IPS DF 4.7 (cell line): ENCODE results near the gene NADSYN1.
A peak's percentile ranks its signal among the peaks of the same experiment; 100 is the strongest.

Experiments used
- DNase-seq: peaks from one replicate; pipeline ENCODE4 v3.0.0-alpha.2; 2013; ENCODE audit warnings: low spot score; ENCODE audit errors: extremely low read depth

Gene NADSYN1

DNA sequence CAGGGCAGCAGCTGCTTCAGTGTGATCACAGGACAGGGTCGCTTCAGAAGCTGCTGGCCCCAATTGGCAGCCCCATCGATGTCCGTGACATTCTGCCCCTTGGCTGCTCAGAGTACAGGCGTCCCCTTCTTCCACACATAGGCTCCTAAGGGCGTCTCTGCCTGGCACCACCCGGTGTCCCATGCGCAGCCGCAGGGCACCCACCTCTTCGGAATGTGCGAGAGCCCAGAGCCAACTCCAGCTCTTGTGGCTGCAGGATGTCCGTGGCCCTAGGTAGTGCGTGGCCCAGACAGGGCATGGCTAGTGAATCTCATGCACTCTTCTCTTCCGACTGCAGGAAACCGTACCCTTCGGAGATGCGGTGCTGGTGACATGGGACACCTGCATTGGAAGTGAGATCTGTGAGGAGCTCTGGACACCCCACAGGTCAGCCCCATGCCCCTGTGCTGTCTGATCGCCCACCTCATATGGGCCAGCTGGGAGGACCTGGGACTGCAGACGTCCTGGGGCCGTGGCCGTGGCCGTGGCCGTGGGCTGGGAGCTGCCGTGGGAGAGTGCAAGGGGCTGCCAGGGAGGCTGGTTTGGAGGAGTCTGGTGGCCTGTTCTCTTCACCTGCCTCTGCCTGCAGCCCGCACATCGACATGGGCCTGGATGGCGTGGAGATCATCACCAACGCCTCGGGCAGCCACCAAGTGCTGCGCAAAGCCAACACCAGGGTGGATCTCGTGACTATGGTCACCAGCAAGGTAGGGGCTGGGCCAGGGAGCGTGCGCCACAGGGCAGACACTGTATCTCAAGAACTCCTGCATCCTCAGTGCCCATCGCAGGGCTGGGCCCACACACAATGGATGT, 20.2 kb downstream of the NADSYN1 start:
- DNase-seq, result no peak

DNA sequence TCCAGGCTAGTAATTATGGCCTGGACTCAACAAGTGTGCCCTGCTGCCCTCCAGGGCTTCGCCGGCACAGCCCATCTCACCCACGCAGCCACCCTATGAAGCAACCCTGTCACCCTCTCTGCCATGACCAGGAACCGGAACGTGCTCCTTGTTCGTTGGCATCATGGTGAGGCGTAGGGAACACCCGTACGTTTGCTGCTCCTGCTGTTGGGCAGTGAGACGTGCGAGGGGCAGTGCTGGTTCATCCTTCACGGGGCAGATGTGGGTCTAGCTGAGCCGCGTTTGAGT, 20.7 kb downstream of the NADSYN1 start:
- DNase-seq, result no peak

DNA sequence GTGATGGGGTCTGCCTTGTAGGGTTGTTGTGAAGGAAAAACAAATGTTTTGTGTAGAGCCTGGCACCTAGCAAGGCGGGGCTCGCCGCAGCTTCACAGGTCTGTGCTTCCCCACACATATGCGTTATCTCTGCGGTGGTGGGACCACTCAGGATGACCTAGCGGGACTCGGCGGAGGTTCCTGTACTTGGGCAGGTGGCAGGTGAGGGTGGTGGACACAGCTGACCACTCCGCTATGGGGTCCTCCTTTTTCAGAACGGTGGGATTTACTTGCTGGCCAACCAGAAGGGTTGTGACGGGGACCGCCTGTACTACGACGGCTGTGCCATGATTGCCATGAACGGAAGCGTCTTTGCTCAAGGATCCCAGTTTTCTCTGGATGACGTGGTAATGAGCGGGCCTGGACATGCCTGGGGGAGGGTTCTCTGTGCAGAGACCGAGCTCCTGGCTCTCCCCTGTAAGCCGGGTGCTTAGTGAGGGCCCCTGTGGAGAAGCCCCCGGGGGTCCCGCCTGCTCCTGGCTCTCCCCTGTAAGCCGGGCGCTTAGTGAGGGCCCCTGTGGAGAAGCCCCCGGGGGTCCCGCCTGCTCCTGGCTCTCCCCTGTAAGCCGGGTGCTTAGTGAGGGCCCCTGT, 21.3 kb downstream of the NADSYN1 start:
- no peak for DNase-seq

DNA sequence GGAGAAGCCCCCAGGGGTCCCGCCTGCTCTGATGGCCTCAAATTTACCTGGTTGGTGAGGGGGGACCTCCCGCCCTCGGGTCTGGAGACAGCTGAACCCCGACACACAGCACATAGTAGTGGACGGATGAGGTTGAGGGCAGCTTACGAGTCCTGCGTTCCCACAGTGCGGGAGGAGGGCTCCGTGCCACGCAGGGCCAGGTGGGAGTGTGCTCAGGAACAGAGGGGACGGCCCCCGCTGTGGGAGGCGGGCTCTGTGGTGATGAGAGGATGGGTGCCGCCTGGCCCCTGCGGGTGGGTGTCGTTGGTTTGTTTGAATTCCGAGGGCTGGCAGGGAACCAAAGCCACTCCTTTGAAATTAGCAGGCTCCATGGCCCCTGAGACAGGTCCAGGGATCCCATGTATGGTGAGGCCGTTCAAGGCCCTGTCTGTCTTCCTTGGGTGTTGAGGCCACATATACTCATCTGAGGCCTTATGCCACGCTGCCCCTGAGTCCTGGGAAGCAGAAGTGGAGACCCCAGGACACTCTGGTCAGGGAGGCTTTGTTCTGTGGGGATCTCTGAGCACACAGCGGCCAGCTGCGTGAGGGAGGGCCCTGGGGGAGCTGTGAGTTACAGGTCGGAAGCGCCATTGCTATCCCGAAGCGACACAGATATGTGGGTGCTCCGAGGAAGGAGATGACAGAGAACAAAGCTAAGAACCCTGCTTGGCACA, 21.9 kb downstream of the NADSYN1 start:
- DNase-seq, result no peak

DNA sequence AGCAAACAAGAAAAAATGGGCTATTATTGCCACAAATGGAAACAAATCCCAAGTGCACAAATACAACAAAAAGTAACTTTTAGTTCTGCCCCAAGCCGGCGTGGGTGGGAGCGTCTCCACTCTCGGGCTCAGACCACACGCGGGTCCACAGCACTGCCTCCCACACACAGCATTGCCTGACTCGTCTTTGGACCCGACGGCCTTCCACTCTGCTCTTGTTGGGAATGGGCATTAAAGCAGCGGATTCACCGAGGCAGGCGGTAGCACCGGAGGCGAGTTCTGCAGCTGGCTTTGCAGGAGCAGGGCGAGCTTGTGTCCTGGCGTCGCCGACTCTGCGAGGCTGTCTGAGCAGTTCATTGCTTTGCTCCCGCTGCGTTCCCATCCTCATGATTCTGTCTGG, 23.0 kb downstream of the NADSYN1 start:
- no peak for DNase-seq

DNA sequence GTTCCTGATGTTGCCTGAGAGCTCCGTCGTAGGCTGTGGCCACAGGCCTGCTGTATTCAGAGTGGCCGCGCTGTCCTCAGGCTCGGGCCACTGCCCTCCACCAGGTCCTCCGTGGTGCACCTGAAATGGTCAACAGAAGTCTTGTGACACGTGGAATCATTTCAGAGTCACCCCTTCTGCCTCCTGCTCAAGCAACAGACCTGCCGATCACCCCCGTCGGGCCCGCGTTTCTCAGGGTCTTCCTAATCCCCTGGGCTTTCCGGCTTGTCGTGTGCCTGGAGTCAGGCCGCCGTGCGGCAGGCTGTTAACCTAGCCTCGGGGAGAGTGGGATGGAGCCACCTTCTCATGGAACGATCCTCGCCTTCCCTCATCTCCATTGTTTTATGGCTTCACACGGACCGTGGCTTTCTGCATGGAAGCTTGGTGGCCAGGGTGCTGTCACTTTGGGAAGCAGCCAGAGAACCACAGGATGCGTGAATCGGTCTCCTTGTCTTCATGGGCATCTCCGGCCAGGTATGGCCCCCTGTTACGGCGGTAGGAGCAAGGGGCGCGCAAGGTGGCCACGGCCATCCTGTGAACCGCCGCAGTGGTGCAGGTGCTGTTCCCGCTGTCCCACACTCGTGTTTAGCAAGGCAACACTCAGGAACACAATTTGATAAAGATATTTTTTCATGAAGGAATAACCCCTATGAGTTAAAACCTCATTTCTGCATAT, 24.1 kb downstream of the NADSYN1 start:
- DNase-seq, result no peak

DNA sequence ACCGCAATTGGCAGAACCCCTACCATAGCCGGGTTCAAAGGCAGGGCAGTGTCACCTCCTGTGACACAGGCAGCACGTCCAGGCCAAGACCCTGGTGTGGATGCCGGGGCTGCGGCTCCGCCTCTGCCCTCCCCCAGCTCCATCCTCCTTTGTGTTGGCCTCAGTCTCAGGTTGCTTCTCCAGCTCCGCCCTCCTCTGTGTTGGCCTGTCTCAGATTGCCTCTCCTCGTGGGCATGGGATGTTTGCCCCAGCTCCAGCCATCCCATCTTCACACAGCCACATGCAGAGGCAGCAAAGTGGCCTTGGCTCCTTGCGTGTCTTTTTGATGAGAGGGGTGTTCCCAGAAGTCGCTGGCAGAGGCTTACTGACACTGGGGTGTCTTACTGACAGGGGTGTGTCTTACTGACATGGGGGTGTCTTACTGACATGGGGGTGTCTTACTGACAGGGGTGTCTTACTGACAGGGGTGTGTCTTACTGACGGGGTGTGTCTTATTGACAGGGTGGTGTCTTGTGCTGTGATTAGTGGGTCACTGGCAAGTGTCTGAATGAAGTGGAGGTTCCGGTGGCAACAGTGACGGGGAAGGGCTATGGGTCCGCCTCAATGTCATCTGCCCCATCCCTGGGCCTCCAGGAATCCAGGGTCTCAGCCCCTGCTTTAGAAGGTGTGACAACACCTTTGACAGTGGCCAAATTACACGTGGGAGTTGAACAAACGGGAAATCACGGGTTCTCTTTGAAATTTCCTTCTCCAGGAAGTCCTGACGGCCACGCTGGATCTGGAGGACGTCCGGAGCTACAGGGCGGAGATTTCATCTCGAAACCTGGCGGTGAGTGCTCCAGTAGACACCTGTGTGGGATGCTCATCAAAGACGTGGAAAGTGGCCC, 24.9 kb downstream of the NADSYN1 start:
- peak; percentile 38 for DNase-seq

DNA sequence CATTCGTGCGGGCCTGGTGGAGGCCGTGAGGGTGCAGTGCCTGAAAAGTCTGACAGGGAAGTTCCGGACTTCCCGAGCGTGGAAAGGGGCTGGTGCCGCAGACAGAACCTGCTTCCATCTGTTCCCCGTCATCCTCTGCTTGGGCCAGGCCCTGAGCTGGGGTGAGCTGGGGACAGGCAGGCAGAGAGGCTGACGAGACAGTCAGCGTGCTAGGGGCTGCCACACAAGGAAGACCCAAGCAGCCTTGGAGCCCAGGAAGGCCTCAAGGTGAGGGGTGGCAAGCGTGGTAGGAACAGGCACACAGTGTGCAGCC, 25.5 kb downstream of the NADSYN1 start:
- no peak for DNase-seq

DNA sequence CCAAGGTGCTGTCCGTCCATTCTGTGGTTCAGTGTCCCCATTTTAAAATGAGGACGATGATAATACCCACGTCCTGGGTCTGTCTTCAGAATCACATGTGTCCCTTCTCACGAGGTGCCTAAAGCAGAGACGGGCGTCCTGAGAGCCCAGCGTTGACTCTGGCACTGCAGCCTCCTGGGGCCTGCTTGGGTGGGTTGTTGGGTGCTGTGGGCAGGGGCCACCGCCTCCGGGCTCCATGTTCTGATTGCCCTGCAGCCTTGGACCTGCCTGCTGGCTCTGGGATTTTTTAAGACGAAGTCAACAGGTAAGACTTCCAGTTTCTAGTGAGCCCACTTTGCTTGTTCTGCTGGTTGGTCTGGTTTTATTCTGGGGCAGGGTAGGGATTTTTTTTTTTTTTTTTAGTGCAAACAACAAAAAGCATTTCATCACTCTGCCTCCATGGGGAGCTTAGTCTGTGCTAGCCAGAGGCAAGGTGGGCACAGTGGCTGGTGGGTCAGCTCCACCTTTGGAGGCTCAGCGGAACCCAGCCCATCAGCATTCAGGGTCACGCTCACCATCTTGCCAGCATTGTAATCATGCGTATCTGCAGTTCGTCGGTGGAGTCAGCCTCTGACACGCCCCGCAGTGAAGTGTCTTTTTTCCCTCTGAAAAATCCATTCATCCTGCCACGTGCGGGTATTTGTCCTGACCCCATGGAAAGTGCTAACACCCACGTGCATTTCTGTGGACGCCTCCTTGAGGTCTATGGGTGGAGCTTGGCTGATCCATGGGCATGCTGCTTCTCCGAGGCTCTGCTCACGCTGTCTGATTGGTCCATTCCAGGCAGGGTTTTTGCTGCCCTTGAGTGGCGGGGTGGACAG, 28.3 kb downstream of the NADSYN1 start:
- no peak for DNase-seq

DNA sequence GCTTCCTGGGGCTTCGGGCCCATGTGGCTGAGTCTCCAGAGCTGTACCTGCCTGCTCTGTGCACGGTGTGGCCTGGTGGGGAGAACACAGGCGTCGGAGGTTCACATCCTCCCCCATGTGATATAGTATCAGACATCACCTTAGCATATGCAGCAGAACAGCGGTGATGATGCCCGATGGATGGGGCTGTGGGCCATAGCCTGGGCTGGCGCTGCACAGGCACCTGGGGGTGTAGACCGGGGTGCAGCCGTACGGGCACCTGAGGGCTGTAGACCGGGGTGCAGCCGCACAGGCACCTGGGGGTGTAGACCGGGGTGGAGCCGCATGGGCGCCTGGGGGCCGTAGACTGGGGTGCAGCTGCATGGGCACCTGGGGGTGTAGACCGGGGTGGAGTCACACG, 29.2 kb downstream of the NADSYN1 start:
- DNase-seq, result no peak

DNA sequence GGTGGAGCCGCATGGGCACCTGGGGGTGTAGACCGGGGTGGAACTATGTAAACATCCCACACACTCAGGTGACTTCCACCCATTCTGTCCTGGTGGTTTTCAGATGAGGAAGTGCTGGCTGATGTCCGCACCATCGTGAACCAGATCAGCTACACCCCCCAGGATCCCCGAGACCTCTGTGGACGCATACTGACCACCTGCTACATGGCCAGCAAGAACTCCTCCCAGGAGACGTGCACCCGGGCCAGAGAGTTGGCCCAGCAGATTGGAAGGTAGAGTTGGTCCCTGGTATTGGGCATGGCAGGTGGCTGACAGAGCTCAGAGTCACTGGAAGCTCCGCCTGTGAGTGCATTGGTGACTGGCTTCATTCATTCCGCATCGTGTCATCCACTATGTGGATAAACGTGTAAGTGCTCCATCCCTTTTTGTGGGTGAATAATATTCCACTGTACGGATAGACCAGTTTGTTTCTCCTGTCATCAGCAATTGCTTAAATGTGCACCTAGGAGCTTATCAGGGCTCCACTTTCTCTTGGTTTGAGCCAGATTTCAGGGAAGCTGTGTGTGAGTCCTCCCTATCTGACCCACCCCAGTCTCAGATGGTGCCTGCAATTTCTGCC, 29.9 kb downstream of the NADSYN1 start:
- no peak for DNase-seq

DNA sequence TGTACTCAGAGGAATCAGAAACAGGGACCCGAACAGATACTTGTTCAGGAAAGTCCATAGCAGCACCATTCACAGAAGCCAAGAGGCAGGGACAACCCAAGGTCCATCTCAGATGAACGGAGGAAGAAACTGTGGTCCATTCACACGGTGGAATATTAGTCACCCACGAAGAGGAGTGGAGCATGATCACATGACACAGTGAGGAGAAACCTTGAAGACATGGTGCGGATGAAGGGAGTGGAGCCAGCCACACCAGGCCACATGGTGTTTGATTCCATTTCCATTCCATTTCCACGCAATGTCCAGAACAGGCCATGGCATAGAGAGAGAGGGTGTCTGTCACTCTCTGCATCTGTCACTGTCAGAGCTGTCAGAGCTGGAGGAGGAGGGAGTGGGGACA, 30.7 kb downstream of the NADSYN1 start:
- no peak for DNase-seq

DNA sequence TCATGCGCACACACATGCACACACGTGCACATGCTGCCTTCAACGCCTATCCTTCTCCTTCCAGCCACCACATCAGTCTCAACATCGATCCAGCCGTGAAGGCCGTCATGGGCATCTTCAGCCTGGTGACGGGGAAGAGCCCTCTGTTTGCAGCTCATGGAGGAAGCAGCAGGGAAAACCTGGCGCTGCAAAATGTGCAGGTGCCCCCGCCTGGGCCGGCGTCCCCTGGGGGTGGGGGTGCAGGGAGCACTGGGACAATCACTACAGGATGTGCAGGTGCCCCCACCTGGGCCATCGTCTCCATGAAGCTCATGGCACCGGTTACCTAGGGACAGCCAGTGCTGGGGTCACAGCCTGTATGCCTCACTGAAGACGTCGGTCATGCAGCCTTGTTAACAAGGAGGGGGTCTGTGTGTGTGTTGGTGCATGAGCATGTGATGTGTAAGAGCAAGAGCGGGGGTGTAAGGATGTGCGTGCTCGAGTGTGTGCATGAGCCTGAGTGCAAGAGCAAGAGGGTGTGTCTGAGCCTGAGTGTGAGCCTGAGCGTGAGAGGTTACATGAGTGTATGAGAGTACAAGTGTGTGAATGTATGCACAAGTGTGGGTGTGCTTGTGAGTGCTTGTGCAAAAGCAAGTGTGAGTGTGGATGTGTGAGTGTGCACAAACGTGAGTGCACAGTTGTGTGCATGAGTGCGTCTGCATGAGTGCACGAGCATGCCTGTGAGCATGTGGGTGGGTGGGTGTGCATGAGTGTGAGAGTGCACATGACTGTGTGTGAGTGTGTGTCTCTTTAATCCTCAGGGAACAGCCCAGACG, 31.5 kb downstream of the NADSYN1 start:
- DNase-seq, result no peak

DNA sequence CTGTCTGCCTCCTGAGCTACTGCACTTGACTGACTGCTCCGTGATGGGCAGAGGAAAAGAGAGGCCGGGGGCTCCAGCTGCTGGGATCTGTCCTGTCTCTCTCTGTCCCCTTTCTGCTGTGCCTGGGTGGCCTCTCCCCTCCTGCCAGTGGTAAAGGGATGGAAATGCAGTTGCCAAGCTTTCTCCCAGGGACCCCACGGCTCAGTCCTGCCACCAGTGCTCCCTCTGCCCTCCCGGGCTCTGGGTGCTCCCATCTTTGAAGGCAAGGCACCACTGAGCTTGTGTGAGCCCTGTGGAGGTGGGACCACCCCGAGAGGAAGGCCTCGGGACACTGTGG, 32.0 kb downstream of the NADSYN1 start:
- no peak for DNase-seq

DNA sequence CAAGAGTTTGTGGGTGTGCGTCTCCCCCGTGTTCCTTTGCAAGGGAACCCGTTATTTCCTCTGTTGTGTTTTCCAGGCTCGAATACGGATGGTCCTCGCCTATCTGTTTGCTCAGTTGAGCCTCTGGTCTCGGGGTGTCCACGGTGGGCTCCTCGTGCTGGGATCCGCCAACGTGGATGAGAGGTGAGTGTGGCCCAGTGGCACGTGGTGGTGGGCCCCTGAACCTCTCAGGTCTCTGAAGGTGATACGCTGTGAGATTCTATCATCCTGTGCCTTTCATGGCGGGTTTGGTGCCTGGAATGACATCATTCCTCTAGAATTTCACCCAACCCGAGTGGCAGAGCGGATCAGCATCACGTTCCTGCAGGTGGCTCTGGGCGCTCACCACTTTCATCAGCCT, 32.5 kb downstream of the NADSYN1 start:
- DNase-seq, result no peak

DNA sequence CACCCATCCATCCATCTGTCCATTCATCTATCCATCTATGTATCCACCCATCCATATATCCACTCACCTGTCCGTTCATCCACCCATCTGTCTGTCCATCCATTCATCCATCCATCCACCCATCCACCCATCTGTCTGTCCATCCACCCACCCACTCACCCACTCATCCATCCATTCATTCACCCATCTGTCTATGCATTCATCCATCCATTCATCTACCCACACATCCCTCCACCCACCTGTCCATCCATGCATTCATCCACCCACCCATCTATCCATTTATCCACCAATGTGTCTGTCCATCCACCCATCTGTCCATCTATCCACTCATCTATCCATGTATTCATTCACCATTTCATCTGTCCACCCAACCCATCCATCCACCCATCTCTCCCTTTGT, 33.3 kb downstream of the NADSYN1 start:
- DNase-seq, result no peak

DNA sequence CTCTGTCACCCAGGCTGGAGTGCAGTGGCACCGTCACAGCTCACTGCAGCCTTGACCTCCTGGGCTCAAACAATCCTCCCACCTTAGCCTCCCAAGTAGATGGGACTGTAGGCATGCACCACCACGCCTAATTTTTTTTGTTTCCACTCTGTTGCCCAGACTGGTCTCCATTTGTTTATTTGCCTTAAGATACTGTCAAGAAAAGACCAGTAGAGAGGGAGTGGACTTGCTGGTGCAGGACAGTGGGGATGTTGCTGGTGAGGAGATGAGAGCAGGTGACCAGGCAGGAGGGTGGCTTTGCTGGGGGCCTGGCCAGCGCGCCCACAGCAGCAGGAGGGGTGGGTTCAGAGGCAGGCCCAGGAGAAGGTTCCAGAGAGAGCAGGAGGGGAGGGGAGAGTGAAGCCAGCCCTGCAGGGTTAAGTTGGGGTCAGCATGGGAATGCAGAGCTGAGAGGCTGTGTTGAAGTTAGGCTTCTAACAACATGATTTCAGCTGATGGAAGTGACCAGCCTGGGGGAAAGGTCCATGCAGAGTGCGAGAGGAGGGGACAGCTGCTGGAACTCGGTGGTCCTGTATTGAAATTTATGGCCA, 35.8 kb downstream of the NADSYN1 start:
- no peak for DNase-seq

DNA sequence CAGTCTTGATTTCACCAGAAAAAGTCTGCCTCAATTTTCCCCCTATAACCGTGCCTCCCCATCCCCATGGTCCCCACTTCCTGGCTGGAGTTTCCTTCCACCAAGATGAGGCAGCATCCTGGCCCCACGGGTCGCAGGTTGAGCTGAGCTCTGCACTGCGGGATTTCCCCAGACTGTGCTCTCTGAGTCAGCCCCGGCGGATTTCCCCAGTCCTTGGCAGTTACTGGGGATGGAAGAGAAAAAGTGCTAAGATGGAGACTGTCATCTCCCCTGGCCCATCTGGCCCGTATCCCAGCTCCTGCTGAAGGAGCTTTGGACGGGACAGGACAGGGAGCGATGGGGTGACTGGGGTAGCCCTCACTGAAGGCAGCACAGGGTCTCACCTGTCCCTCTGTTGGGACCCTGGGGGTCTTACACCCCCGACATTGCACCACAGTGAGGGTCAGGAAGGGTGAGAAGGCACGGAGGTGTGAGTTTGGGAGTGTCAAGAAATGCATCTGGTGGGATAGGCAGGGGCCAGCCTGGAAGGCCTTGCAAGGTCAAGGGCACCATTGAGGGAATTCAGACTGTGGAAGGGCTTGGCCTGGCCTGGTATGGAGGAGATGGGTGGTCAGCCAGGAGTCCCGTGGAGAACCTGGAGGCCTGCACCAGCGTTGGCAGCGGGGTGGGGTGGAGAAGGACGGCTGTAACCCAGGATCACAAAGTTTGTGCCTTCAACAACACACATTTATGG, 36.5 kb downstream of the NADSYN1 start:
- no peak for DNase-seq
